ENCODE measurements around the gene CTNNBIP1. TPM values are rescaled to one million over a fixed set of nuclear protein-coding genes. Genes with fewer than 3 reads are reported as not detected.

CTNNBIP1 gene
- polyA plus RNA-seq, 1 donor from 2014 or later: 69.3 TPM

DNA sequence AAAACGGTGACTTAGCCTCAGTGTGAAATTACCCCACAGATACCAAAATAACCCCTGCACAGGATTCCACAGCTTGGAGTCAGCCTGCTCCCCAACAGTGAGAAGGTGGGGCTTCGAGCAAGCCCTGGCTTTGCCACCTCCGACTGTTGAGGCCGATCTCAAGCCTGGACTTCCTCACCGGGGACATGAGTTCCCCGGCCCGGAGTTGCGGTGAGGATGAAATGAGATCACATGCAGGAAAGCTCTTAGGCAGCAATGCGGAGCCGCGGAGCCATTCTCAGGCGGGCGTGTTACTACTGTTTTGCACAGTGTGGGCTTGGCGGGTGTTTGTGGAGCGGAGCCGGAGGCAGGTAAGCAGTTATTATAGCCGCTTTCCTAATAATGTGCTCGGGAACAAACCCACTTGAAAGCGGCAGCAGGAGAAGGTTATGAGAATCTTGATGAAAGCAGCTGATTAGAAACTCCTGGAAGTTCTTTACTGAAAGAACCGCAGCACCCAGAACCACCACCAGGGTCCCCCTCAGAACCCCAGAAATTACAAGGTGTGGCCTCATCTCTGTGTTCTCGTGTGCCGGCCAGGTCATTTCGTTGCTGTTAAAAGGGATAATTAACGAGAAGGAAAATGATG, 82.4 kb downstream of the CTNNBIP1 start:
- no peaks in the 10 kb centered on the region for H3K79me2 ChIP-seq (replicated peaks; ENCODE audit: insufficient read depth, low read length)
- H3K36me3 ChIP-seq (ENCODE audit: insufficient read depth, low read length): no peaks in the 10 kb centered on the region
- H2AFZ ChIP-seq (ENCODE audit: low read depth, low read length): no peak overlapping the region
- no peaks in the 10 kb centered on the region for H3F3A ChIP-seq (ENCODE audit: insufficient read depth, low read length, poor library complexity, severe bottlenecking)
- H3K9ac ChIP-seq (ENCODE audit: low read length): no peak overlapping the region
- no peak overlapping the region for H3K27ac ChIP-seq (ENCODE audit: low read length)
- no peak overlapping the region for H3K4me3 ChIP-seq (ENCODE audit: low read length)
- no peaks in the 10 kb centered on the region for H3K9me3 ChIP-seq (ENCODE audit: low read length)
- H3K27me3 ChIP-seq (ENCODE audit: insufficient read depth, low read depth, low read length): no peaks in the 10 kb centered on the region
- H3K4me2 ChIP-seq (ENCODE audit: low read length): no peak overlapping the region
- no peaks in the 10 kb centered on the region for H3K9me2 ChIP-seq (ENCODE audit: insufficient read depth, low read length)
- no peaks in the 10 kb centered on the region for H4K20me1 ChIP-seq (ENCODE audit: insufficient read depth)
- TF ChIP-seq, protein P1, sequence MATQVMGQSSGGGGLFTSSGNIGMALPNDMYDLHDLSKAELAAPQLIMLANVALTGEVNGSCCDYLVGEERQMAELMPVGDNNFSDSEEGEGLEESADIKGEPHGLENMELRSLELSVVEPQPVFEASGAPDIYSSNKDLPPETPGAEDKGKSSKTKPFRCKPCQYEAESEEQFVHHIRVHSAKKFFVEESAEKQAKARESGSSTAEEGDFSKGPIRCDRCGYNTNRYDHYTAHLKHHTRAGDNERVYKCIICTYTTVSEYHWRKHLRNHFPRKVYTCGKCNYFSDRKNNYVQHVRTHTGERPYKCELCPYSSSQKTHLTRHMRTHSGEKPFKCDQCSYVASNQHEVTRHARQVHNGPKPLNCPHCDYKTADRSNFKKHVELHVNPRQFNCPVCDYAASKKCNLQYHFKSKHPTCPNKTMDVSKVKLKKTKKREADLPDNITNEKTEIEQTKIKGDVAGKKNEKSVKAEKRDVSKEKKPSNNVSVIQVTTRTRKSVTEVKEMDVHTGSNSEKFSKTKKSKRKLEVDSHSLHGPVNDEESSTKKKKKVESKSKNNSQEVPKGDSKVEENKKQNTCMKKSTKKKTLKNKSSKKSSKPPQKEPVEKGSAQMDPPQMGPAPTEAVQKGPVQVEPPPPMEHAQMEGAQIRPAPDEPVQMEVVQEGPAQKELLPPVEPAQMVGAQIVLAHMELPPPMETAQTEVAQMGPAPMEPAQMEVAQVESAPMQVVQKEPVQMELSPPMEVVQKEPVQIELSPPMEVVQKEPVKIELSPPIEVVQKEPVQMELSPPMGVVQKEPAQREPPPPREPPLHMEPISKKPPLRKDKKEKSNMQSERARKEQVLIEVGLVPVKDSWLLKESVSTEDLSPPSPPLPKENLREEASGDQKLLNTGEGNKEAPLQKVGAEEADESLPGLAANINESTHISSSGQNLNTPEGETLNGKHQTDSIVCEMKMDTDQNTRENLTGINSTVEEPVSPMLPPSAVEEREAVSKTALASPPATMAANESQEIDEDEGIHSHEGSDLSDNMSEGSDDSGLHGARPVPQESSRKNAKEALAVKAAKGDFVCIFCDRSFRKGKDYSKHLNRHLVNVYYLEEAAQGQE (IDR thresholded peaks at IDR 0.05; ENCODE audit: borderline replicate concordance): no peak
- TF ChIP-seq POLR2AphosphoS5 (IDR thresholded peaks at IDR 0.05) (peak; percentile 25), SMC3 (conservative IDR thresholded peaks at IDR 0.05; ENCODE audit: poor library complexity) (no peak)

DNA sequence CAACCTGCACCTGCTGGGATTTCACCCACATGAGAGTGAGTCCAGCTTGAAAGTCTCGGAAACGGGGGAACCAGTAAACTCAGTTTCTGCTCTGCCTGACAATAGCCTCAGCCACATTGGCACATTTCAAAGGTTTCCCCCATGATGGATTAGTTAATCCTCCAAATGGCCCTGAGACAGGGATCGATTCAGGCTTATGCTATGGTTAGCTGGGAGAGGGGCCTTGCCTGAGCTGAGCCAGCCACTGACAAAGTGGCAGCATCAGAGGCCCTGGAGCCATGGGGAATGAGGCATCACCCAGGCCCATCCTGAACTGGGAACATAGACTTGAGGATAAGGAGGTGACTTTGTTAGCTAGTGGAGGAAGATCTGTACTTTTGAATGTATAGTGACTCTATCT, 83.5 kb downstream of the CTNNBIP1 start:
- no peak overlapping the region for H3K4me2 ChIP-seq (ENCODE audit: low read length)
- H3K9me3 ChIP-seq (ENCODE audit: low read length): no peaks in the 10 kb centered on the region
- peaks cover 6% of the 10 kb centered on the region for H3K79me2 ChIP-seq (replicated peaks; ENCODE audit: insufficient read depth, low read length)
- TF ChIP-seq EZH2 (IDR thresholded peaks at IDR 0.05; ENCODE audit: borderline replicate concordance, insufficient read depth, low read length, poor library complexity, severe bottlenecking) (no peak), MXI1 (conservative IDR thresholded peaks at IDR 0.05; ENCODE audit: poor library complexity, severe bottlenecking) (no peak), RAD21 (conservative IDR thresholded peaks at IDR 0.05) (no peak), TAF1 (IDR thresholded peaks at IDR 0.05; ENCODE audit: low read depth) (no peak), SMC3 (conservative IDR thresholded peaks at IDR 0.05; ENCODE audit: poor library complexity) (no peak), EP300 (conservative IDR thresholded peaks at IDR 0.05; ENCODE audit: poor library complexity, severe bottlenecking) (no peak), POLR2AphosphoS5 (IDR thresholded peaks at IDR 0.05) (no peak)
- TF ChIP-seq, protein P1 (IDR thresholded peaks at IDR 0.05; ENCODE audit: borderline replicate concordance): no peak
- TF ChIP-seq, protein P2, sequence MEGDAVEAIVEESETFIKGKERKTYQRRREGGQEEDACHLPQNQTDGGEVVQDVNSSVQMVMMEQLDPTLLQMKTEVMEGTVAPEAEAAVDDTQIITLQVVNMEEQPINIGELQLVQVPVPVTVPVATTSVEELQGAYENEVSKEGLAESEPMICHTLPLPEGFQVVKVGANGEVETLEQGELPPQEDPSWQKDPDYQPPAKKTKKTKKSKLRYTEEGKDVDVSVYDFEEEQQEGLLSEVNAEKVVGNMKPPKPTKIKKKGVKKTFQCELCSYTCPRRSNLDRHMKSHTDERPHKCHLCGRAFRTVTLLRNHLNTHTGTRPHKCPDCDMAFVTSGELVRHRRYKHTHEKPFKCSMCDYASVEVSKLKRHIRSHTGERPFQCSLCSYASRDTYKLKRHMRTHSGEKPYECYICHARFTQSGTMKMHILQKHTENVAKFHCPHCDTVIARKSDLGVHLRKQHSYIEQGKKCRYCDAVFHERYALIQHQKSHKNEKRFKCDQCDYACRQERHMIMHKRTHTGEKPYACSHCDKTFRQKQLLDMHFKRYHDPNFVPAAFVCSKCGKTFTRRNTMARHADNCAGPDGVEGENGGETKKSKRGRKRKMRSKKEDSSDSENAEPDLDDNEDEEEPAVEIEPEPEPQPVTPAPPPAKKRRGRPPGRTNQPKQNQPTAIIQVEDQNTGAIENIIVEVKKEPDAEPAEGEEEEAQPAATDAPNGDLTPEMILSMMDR (IDR thresholded peaks at IDR 0.05; ENCODE audit: poor library complexity, severe bottlenecking): no peak
- no peak overlapping the region for H2AFZ ChIP-seq (ENCODE audit: low read depth, low read length)
- H3K9ac ChIP-seq (ENCODE audit: low read length): no peak overlapping the region
- H3K4me3 ChIP-seq (ENCODE audit: low read length): no peak overlapping the region
- no peaks in the 10 kb centered on the region for H4K20me1 ChIP-seq (ENCODE audit: insufficient read depth)
- H3K9me2 ChIP-seq (ENCODE audit: insufficient read depth, low read length): no peaks in the 10 kb centered on the region
- H3F3A ChIP-seq (ENCODE audit: insufficient read depth, low read length, poor library complexity, severe bottlenecking): no peaks in the 10 kb centered on the region
- H3K27me3 ChIP-seq (ENCODE audit: insufficient read depth, low read depth, low read length): no peaks in the 10 kb centered on the region
- no peaks in the 10 kb centered on the region for H3K36me3 ChIP-seq (ENCODE audit: insufficient read depth, low read length)
- H3K27ac ChIP-seq (ENCODE audit: low read length): no peak overlapping the region
